OCI-LY7 (cell line): ENCODE results near the gene SNAP29.

Source experiments
- EZH2phosphoT487 ChIP-seq: fragments of 200-600 bp; sonication (generic); IDR thresholded peaks from 2 replicates; pipeline ENCODE4 v1.6.1; 2018; ENCODE audit warnings: low read depth, borderline replicate concordance, mild to moderate bottlenecking, mixed run types, antibody characterized with exemption, low read length, moderate library complexity, mixed read lengths
- TF ChIP-seq, protein P1 (sequence below): fragments of 200-600 bp; sonication (generic); conservative IDR thresholded peaks from 2 replicates; pipeline ENCODE4 v1.5.1; 2014; ENCODE audit warnings: mild to moderate bottlenecking, antibody characterized with exemption, low read length, moderate library complexity, mixed read lengths

DNA sequence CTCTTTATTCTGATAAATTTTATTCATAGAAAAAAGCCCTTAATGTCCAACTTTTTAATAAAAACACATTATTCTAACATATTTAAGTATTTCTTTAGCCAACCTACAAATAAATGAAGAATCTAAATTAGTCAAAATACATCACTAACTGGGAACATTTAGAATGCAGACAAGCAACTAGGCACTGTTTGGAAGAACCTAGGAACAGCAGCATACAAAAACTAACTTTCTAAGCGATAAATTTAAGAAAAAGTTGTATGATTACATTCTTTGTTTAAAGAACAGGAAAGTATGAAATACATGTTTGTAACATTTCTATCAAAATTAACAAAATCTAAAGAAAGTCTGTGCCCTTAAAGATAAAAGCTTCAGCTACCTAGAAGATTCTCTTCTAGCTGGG is 35.5 kb upstream of the SNAP29 start:
- TF ChIP-seq, protein P1, sequence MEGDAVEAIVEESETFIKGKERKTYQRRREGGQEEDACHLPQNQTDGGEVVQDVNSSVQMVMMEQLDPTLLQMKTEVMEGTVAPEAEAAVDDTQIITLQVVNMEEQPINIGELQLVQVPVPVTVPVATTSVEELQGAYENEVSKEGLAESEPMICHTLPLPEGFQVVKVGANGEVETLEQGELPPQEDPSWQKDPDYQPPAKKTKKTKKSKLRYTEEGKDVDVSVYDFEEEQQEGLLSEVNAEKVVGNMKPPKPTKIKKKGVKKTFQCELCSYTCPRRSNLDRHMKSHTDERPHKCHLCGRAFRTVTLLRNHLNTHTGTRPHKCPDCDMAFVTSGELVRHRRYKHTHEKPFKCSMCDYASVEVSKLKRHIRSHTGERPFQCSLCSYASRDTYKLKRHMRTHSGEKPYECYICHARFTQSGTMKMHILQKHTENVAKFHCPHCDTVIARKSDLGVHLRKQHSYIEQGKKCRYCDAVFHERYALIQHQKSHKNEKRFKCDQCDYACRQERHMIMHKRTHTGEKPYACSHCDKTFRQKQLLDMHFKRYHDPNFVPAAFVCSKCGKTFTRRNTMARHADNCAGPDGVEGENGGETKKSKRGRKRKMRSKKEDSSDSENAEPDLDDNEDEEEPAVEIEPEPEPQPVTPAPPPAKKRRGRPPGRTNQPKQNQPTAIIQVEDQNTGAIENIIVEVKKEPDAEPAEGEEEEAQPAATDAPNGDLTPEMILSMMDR, result no peak
- no peak for TF ChIP-seq EZH2phosphoT487
